ENCODE data around the gene MYH11.

DNA sequence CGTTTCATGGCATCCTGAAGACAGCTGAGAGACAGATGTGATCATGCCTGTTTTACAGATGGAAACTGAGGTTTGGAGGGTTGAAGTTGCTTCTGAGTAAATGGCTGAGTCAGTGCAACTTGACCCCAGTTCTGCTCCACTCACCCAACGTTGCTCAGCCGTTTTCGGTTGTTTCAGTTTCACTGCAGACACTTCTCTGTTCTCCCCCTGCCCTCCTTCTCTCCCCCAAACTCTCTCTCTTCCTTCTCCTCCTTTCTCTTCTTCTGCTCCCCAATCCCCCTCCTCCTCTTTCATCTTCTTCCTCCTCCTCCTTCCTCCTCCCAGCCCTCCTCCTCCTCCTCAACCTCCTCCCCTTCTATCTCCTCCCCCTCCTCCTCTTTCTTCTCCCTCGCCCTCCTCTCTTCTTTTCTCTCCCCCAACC, 41.0 kb upstream of the MYH11 start:
- TF ChIP-seq EZH2 (IDR thresholded peaks at IDR 0.05; ENCODE audit: borderline replicate concordance, low read length) = no peak
- TF ChIP-seq, protein P1, sequence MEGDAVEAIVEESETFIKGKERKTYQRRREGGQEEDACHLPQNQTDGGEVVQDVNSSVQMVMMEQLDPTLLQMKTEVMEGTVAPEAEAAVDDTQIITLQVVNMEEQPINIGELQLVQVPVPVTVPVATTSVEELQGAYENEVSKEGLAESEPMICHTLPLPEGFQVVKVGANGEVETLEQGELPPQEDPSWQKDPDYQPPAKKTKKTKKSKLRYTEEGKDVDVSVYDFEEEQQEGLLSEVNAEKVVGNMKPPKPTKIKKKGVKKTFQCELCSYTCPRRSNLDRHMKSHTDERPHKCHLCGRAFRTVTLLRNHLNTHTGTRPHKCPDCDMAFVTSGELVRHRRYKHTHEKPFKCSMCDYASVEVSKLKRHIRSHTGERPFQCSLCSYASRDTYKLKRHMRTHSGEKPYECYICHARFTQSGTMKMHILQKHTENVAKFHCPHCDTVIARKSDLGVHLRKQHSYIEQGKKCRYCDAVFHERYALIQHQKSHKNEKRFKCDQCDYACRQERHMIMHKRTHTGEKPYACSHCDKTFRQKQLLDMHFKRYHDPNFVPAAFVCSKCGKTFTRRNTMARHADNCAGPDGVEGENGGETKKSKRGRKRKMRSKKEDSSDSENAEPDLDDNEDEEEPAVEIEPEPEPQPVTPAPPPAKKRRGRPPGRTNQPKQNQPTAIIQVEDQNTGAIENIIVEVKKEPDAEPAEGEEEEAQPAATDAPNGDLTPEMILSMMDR (conservative IDR thresholded peaks at IDR 0.05 in 1 of 2, IDR thresholded peaks at IDR 0.05 in 1 of 2; ENCODE audit: extremely low read depth in 1 of 2, insufficient read depth in 1 of 2, low read depth in 1 of 2, low read length in 2 of 2) = no peak

All from mammary epithelial cell (primary cell).